GM12878 (cell line): Measurements from ENCODE around the gene NOP14. TPM values are rescaled to one million over a fixed set of nuclear protein-coding genes. Genes with fewer than 3 reads are reported as not detected.

ENCODE experiments used
- ATAC-seq: fragments of 200-7000 bp; cut with Tn5 transposase; 3 replicates; pipeline ENCODE4 v1.9.1; 2020; ENCODE audit warnings: mild to moderate bottlenecking, moderate library complexity
- BruUV-seq: library from RNA; stranded (reverse); fragments of 400-500 nt; replicated peaks from 2 replicates; lab custom pipeline; 2021; lab: Mats Ljungman, UMichigan
- CTCF ChIA-PET: fragments of 300-600 bp; sonication (Branson Sonifier 250); formaldehyde crosslinking; extraction: SDS; loops from one replicate; lab custom pipeline; 2021; ENCODE audit warnings: inconsistent platforms; lab: Yijun Ruan, JAX
- POLR2A ChIA-PET: fragments of 350-600 bp; formaldehyde crosslinking; extraction: SDS; loops from one replicate; lab custom pipeline; 2021; ENCODE audit warnings: inconsistent platforms; lab: Charles Lee
- RAD21 ChIA-PET: fragments of 300-600 bp; sonication (Branson Sonifier 250); formaldehyde crosslinking; loops from one replicate; lab custom pipeline; 2023; ENCODE audit warnings: antibody characterized with exemption; ENCODE audit not compliant: unreplicated experiment; lab: Charles Lee
- SMC1A ChIA-PET: fragments of 300-600 bp; sonication (Branson Sonifier 250); formaldehyde crosslinking; loops from one replicate; lab custom pipeline; 2023; ENCODE audit not compliant: unreplicated experiment, uncharacterized antibody; lab: Charles Lee
- DNase-seq: peaks from one replicate; pipeline ENCODE4 v3.0.0-alpha.2; 2011; ENCODE audit warnings: low read depth, low spot score
- FAIRE-seq: peaks from 3 replicates; lab custom pipeline; 2011; peaks lifted over from hg19 to GRCh38; lab: Jason Lieb, UNC
- H2AFZ ChIP-seq: 2 replicates; pipeline ENCODE4 v1.6.0; 2011; ENCODE audit warnings: low read depth, low read length, control low read depth; ENCODE audit not compliant: control insufficient read depth
- H3K27ac ChIP-seq: 2 replicates; pipeline ENCODE4 v1.5.1; 2011; ENCODE audit warnings: control low read depth; ENCODE audit not compliant: control insufficient read depth, insufficient read depth
- H3K27me3 ChIP-seq, 2 experiments: replicated peaks in 1 of 2; 2 replicates each; pipeline versions ENCODE4 v1.6.0 to v1.6.1; 2011; ENCODE audit warnings: low read length in 1 of 2; ENCODE audit not compliant: control insufficient read depth in 2 of 2, insufficient read depth in 2 of 2
- H3K36me3 ChIP-seq, 2 experiments: 2 replicates each; pipeline ENCODE4 v1.5.1; 2011; ENCODE audit warnings: low read length in 1 of 2; ENCODE audit not compliant: control insufficient read depth in 2 of 2, insufficient read depth in 2 of 2
- H3K4me1 ChIP-seq: 2 replicates; pipeline ENCODE4 v1.6.1; 2011; ENCODE audit warnings: mild to moderate bottlenecking, low read length, moderate library complexity, mixed read lengths; ENCODE audit not compliant: control insufficient read depth, insufficient read depth
- H3K4me2 ChIP-seq: 2 replicates; pipeline ENCODE4 v1.6.0; 2011; ENCODE audit warnings: control low read depth; ENCODE audit not compliant: control insufficient read depth, insufficient read depth
- H3K4me3 ChIP-seq: fragments of 200-600 bp; sonication (generic); 2 replicates; pipeline ENCODE4 v1.5.1; 2016
- H3K79me2 ChIP-seq: 2 replicates; pipeline ENCODE4 v1.6.0; 2011; ENCODE audit warnings: low read length; ENCODE audit not compliant: control insufficient read depth, insufficient read depth
- H3K9ac ChIP-seq: 2 replicates; pipeline ENCODE4 v1.8.0; 2011; ENCODE audit warnings: low read length, control low read depth, mixed read lengths; ENCODE audit not compliant: control insufficient read depth, insufficient read depth
- H3K9me3 ChIP-seq: replicated peaks from 3 replicates; pipeline ENCODE4 v1.5.1; 2011; ENCODE audit warnings: mild to moderate bottlenecking, low read length; ENCODE audit not compliant: control insufficient read depth, insufficient read depth
- H4K20me1 ChIP-seq: 2 replicates; pipeline ENCODE4 v1.6.0; 2011; ENCODE audit not compliant: control insufficient read depth, insufficient read depth
- ELK1 ChIP-seq: IDR thresholded peaks from 2 replicates; pipeline ENCODE4 v1.6.1; 2012; ENCODE audit warnings: low read depth, low read length, improper control_type of control experiment
- EP300 ChIP-seq, 2 experiments: fragments of 150-350 bp in 1 of 2; IDR thresholded peaks; 2 replicates each; pipeline ENCODE4 v1.6.1; 2011 to 2012; ENCODE audit warnings: low read depth in 2 of 2, low read length in 2 of 2, borderline replicate concordance in 1 of 2, improper control_type of control experiment in 1 of 2, inconsistent platforms in 1 of 2; ENCODE audit not compliant: control insufficient read depth in 1 of 2
- FOS ChIP-seq: IDR thresholded peaks from 3 replicates; pipeline ENCODE4 v1.6.1; 2011; ENCODE audit warnings: borderline replicate concordance; ENCODE audit not compliant: insufficient read length; ENCODE audit errors: extremely low read depth
- GABPA ChIP-seq: IDR thresholded peaks from 2 replicates; pipeline ENCODE4 v1.6.1; 2014; ENCODE audit warnings: antibody characterized with exemption, low read depth, mild to moderate bottlenecking, inconsistent platforms
- MTA2 ChIP-seq: fragments of 450-650 bp; IDR thresholded peaks from 2 replicates; pipeline ENCODE4 v1.6.1; 2016; ENCODE audit warnings: low read depth, mild to moderate bottlenecking, moderate library complexity
- MXI1 ChIP-seq: fragments of 150-350 bp; IDR thresholded peaks from 2 replicates; pipeline ENCODE4 v1.6.1; 2011; ENCODE audit warnings: low read depth, mild to moderate bottlenecking, inconsistent platforms, low read length, improper control_type of control experiment
- NBN ChIP-seq: fragments of 450-650 bp; IDR thresholded peaks from 2 replicates; pipeline ENCODE4 v1.6.1; 2016
- NKRF ChIP-seq: fragments of 450-650 bp; conservative IDR thresholded peaks from 2 replicates; pipeline ENCODE4 v1.6.1; 2017; ENCODE audit warnings: mild to moderate bottlenecking, moderate library complexity
- NR2C2 ChIP-seq: IDR thresholded peaks from 2 replicates; pipeline ENCODE4 v1.6.1; 2011; ENCODE audit warnings: borderline replicate concordance, low read depth; ENCODE audit not compliant: control insufficient read depth, insufficient read length
- POLR2A ChIP-seq: IDR thresholded peaks from 2 replicates; pipeline ENCODE4 v1.6.1; 2011; ENCODE audit warnings: low read depth, mild to moderate bottlenecking, low read length
- SIN3A ChIP-seq: IDR thresholded peaks from 2 replicates; pipeline ENCODE4 v1.6.1; 2012; ENCODE audit warnings: low read depth, low read length, improper control_type of control experiment
- SPI1 ChIP-seq: IDR thresholded peaks from 2 replicates; pipeline ENCODE4 v1.6.1; 2011; ENCODE audit warnings: low read depth, mild to moderate bottlenecking, low read length, moderate library complexity, borderline replicate concordance; ENCODE audit not compliant: insufficient read depth
- TCF12 ChIP-seq: IDR thresholded peaks from 2 replicates; pipeline ENCODE4 v1.6.1; 2011; ENCODE audit warnings: low read depth, mild to moderate bottlenecking, low read length
- TCF3 ChIP-seq: IDR thresholded peaks from 2 replicates; pipeline ENCODE4 v1.6.1; 2012; ENCODE audit warnings: low read depth, mild to moderate bottlenecking, low read length, borderline replicate concordance; ENCODE audit not compliant: insufficient read depth
- ZBTB4 ChIP-seq: fragments of 450-650 bp; formaldehyde crosslinking; IDR thresholded peaks from 2 replicates; pipeline ENCODE4 v1.4.0; 2022; ENCODE audit warnings: mild to moderate bottlenecking, moderate library complexity
- ZNF24 ChIP-seq: fragments of 450-650 bp; IDR thresholded peaks from 2 replicates; pipeline ENCODE4 v1.6.1; 2017; ENCODE audit warnings: antibody characterized with exemption, mild to moderate bottlenecking
- ZNF384 ChIP-seq: IDR thresholded peaks from 2 replicates; pipeline ENCODE4 v1.6.1; 2012; ENCODE audit warnings: low read depth, mild to moderate bottlenecking, low read length, improper control_type of control experiment, borderline replicate concordance
- WGBS: methylation state at CpG from one replicate; pipeline ENCODE4 v1.1.6; 2016; ENCODE audit warnings: low lambda C conversion rate; ENCODE audit not compliant: insufficient replicate concordance, insufficient coverage; ENCODE audit errors: missing lambda C conversion rate; 5-methylcytosine and 5-hydroxymethylcytosine counted together
- in situ Hi-C: fragments of 300-500 bp; cut with MboI; formaldehyde crosslinking; loops from 9 replicates; pipeline ENCODE4 v1.14.3; 2018; ENCODE audit warnings: mixed read lengths
- intact Hi-C: fragments of 100-400 bp; cut with micrococcal nuclease; formaldehyde crosslinking; loops from one replicate; pipeline ENCODE4 v1.14.2; 2022; ENCODE audit not compliant: unreplicated experiment
- polyA plus RNA-seq, 11 experiments: library from polyadenylated mRNA; depleted of rRNA in 4 of 11; unstranded in 6 of 11; stranded (reverse) in 5 of 11; fragments of >200 nt; fragmentation: Nextera tagmentation in 4 of 11; fragmentation: Illumina TruSeq in 1 of 11; extraction: Ambion mirVana in 4 of 11; extraction: Trizol in 1 of 11; gene quantifications; 1 replicate in 1 of 11; 2 replicates in 10 of 11; pipeline versions ENCODE4 v1.2.1 to v1.2.3, GENCODE V29; 2011 to 2016; ENCODE audit warnings: inconsistent platforms in 2 of 11, missing spikeins in 2 of 11, low read depth in 1 of 11
- total RNA-seq, 4 experiments: library from RNA; depleted of rRNA in 3 of 4; stranded (reverse); fragments of >200 nt in 3 of 4; fragmentation: Illumina TruSeq in 1 of 4; extraction: Trizol in 1 of 4; gene quantifications; 2 replicates each; pipeline versions ENCODE4 v1.2.1 to v1.2.3, GENCODE V29; 2013 to 2021

NOP14 gene
- total and polyA plus RNA-seq, 10 of the 15 experiments (the other 5 are each of a cell fraction or from before 2014, with no cell fraction given): 13.8 to 80.6 (median 49.7) TPM

GRCh38 chr4:2939383-2940243, 23.6 kb downstream of the NOP14 start:
- H3K27ac ChIP-seq: no peak overlapping the region
- H2AFZ ChIP-seq: no peak overlapping the region
- ChIA-PET CTCF (interaction anchor here (2.8 to 5.2 kb wide), 2 partner anchors 10 to 15 kb away, joined by 10 to 62 read pairs; no protein-coding TSS in a partner anchor), POLR2A (interaction anchor here (0.5 kb wide), 1 partner anchor 187 kb away, joined by 3 read pairs; no protein-coding TSS in a partner anchor), SMC1A (interaction anchor here (5.4 kb wide), 1 partner anchor 13 kb away, joined by 65 read pairs; no protein-coding TSS in a partner anchor), RAD21 (no interaction called here)
- DNase-seq (no peak), ATAC-seq (no peak), FAIRE-seq (no peak)
- intact Hi-C loops (no loop called here), in situ Hi-C loops (loop anchor here (25.0 kb wide), 1 partner anchor 177 kb away; the partner anchor contains the start of gene TNIP2)
- no peaks in the 10 kb centered on the region for H3K27me3 ChIP-seq
- H3K79me2 ChIP-seq: peaks cover 19% of the 10 kb centered on the region
- 64% methylated on average over 30 of the region's 30 CpGs for WGBS
- BruUV-seq: no TSS peak
- peaks cover 25% of the 10 kb centered on the region for H3K4me1 ChIP-seq
- H3K36me3 ChIP-seq: peaks cover 37 to 46% of the 10 kb centered on the region in 2 experiments
- no peak overlapping the region for H3K4me2 ChIP-seq
- H3K9me3 ChIP-seq: no peaks in the 10 kb centered on the region; the same call in 2 of the 3 replicates
- H3K9ac ChIP-seq: no peak overlapping the region
- no peaks in the 10 kb centered on the region for H4K20me1 ChIP-seq
- no peak overlapping the region for H3K4me3 ChIP-seq
- TF ChIP-seq SIN3A (no peak), ZNF24 (no peak), ZNF384 (no peak), NBN (no peak), ELK1 (no peak), NKRF (no peak), MXI1 (no peak), TCF12 (no peak), POLR2A (no peak), EP300 (IDR thresholded peaks at IDR 0.05; ENCODE audit: borderline replicate concordance in 1 of 2, control insufficient read depth in 1 of 2, low read depth in 2 of 2, low read length in 2 of 2) (no peak), ZBTB4 (no peak), FOS (no peak), NR2C2 (no peak), MTA2 (no peak), GABPA (no peak), SPI1 (no peak), TCF3 (no peak)
